IMR-90 (cell line): ENCODE data around the gene HEATR3. TPM values are rescaled to one million over a fixed set of nuclear protein-coding genes. Genes with fewer than 3 reads are reported as not detected.

ENCODE experiments used
- ATAC-seq: fragments of 200-7000 bp; cut with Tn5 transposase; 2 replicates; pipeline ENCODE4 v1.9.1; 2020; ENCODE audit warnings: low read depth, mild to moderate bottlenecking, moderate library complexity
- BruUV-seq: library from RNA; stranded (reverse); fragments of 400-500 nt; replicated peaks from 2 replicates; lab custom pipeline; 2021; lab: Mats Ljungman, UMichigan
- CTCF ChIA-PET: fragments of 300-600 bp; formaldehyde crosslinking; extraction: SDS; loops from one replicate; lab custom pipeline; 2021; ENCODE audit warnings: antibody characterized with exemption; lab: Yijun Ruan, JAX
- POLR2A ChIA-PET: fragments of 300-600 bp; sonication (Branson Sonifier 250); formaldehyde crosslinking; loops from one replicate; lab custom pipeline; 2022; ENCODE audit warnings: antibody characterized with exemption; ENCODE audit not compliant: unreplicated experiment; lab: Charles Lee
- DNase-seq: peaks from one replicate; pipeline ENCODE4 v3.0.0; 2013
- H2AFZ ChIP-seq: replicated peaks from 2 replicates; pipeline ENCODE3; 2013; ENCODE audit warnings: low read length, mild to moderate bottlenecking; ENCODE audit not compliant: poor library complexity
- H2AK5ac ChIP-seq: 2 replicates; pipeline ENCODE4 v1.6.1; 2013; ENCODE audit warnings: low read depth, low read length, inconsistent platforms
- H2AK9ac ChIP-seq: replicated peaks from 2 replicates; pipeline ENCODE3; 2013; ENCODE audit warnings: mild to moderate bottlenecking, low read depth, low read length, moderate library complexity; ENCODE audit not compliant: poor library complexity
- H2BK120ac ChIP-seq: 2 replicates; pipeline ENCODE4 v1.6.1; 2013; ENCODE audit warnings: low read depth, low read length, inconsistent platforms
- H2BK15ac ChIP-seq: 3 replicates; pipeline ENCODE4 v1.6.1; 2013; ENCODE audit warnings: low read depth, low read length, inconsistent platforms
- H2BK20ac ChIP-seq: 2 replicates; pipeline ENCODE4 v1.6.1; 2013; ENCODE audit warnings: low read depth, mild to moderate bottlenecking, inconsistent platforms, low read length, moderate library complexity
- H2BK5ac ChIP-seq: 2 replicates; pipeline ENCODE4 v1.6.1; 2013; ENCODE audit warnings: mild to moderate bottlenecking, low read depth, low read length, inconsistent platforms; ENCODE audit not compliant: poor library complexity, severe bottlenecking
- H3K14ac ChIP-seq: replicated peaks from 2 replicates; pipeline ENCODE4 v1.6.1; 2013; ENCODE audit warnings: low read depth, low read length, inconsistent platforms
- H3K18ac ChIP-seq: 2 replicates; pipeline ENCODE4 v1.6.1; 2013; ENCODE audit warnings: low read depth, low read length, control low read depth
- H3K23ac ChIP-seq: 2 replicates; pipeline ENCODE4 v1.6.1; 2013; ENCODE audit warnings: low read depth, low read length, inconsistent platforms
- H3K27ac ChIP-seq: 2 replicates; pipeline ENCODE4 v1.5.1; 2013; ENCODE audit warnings: mild to moderate bottlenecking, control low read depth, low read length; ENCODE audit not compliant: insufficient read depth
- H3K27me3 ChIP-seq: 2 replicates; pipeline ENCODE4 v1.6.1; 2013; ENCODE audit warnings: low read length; ENCODE audit not compliant: control insufficient read depth, insufficient read depth
- H3K36me3 ChIP-seq: 2 replicates; pipeline ENCODE4 v1.6.1; 2013; ENCODE audit warnings: low read length, mixed read lengths; ENCODE audit not compliant: control insufficient read depth, insufficient read depth
- H3K4ac ChIP-seq: 2 replicates; pipeline ENCODE4 v1.6.1; 2013; ENCODE audit warnings: low read depth, low read length, inconsistent platforms
- H3K4me1 ChIP-seq: 2 replicates; pipeline ENCODE4 v1.6.1; 2013; ENCODE audit warnings: low read length, mixed read lengths; ENCODE audit not compliant: control insufficient read depth, insufficient read depth
- H3K4me2 ChIP-seq: 2 replicates; pipeline ENCODE4 v1.6.1; 2013; ENCODE audit warnings: low read depth, mild to moderate bottlenecking, control low read depth, low read length, moderate library complexity
- H3K4me3 ChIP-seq: 2 replicates; pipeline ENCODE4 v1.5.1; 2013; ENCODE audit warnings: low read depth, mild to moderate bottlenecking, control low read depth, low read length, moderate library complexity; ENCODE audit not compliant: insufficient read depth
- H3K56ac ChIP-seq: 2 replicates; pipeline ENCODE4 v1.6.1; 2013; ENCODE audit warnings: low read length, inconsistent platforms; ENCODE audit not compliant: insufficient read depth; ENCODE audit errors: extremely low read depth
- H3K79me1 ChIP-seq, 2 experiments: 2 replicates each; pipeline ENCODE4 v1.6.1; 2013; ENCODE audit warnings: low read length in 2 of 2, inconsistent platforms in 1 of 2, low read depth in 1 of 2
- H3K9ac ChIP-seq: 2 replicates; pipeline ENCODE4 v1.6.1; 2013; ENCODE audit warnings: low read depth, low read length, control low read depth
- H3K9me1 ChIP-seq: 2 replicates; pipeline ENCODE4 v1.6.1; 2013; ENCODE audit warnings: low read length, inconsistent platforms; ENCODE audit not compliant: insufficient read depth
- H3K9me3 ChIP-seq: 2 replicates; pipeline ENCODE4 v1.6.1; 2013; ENCODE audit warnings: low read length; ENCODE audit not compliant: control insufficient read depth, insufficient read depth
- H4K20me1 ChIP-seq: 2 replicates; pipeline ENCODE4 v1.6.1; 2013; ENCODE audit warnings: low read length, inconsistent platforms; ENCODE audit not compliant: insufficient read depth
- H4K5ac ChIP-seq: 2 replicates; pipeline ENCODE4 v1.6.1; 2013; ENCODE audit warnings: mild to moderate bottlenecking, low read depth, low read length, control low read depth
- H4K8ac ChIP-seq, 2 experiments: 2 replicates each; pipeline ENCODE4 v1.6.1; 2013; ENCODE audit warnings: low read depth in 2 of 2, low read length in 2 of 2, control low read depth in 1 of 2, inconsistent platforms in 1 of 2
- H4K91ac ChIP-seq: 2 replicates; pipeline ENCODE4 v1.6.1; 2013; ENCODE audit warnings: low read depth, low read length, inconsistent platforms; ENCODE audit not compliant: insufficient read depth
- BHLHE40 ChIP-seq: fragments of 150-350 bp; IDR thresholded peaks from 2 replicates; pipeline ENCODE4 v1.6.1; 2016; ENCODE audit warnings: mild to moderate bottlenecking, low read depth, low read length
- CEBPB ChIP-seq: IDR thresholded peaks from 2 replicates; pipeline ENCODE4 v1.6.1; 2012; ENCODE audit warnings: low read depth, low read length, improper control_type of control experiment
- CHD1 ChIP-seq: IDR thresholded peaks from 2 replicates; pipeline ENCODE4 v1.6.1; 2012; ENCODE audit warnings: low read depth, low read length, improper control_type of control experiment
- CTCF ChIP-seq: conservative IDR thresholded peaks from 2 replicates; pipeline ENCODE4 v1.5.1; 2012; ENCODE audit warnings: mild to moderate bottlenecking, low read depth, low read length, improper control_type of control experiment
- ELK1 ChIP-seq: fragments of 150-350 bp; IDR thresholded peaks from 2 replicates; pipeline ENCODE4 v1.6.1; 2016; ENCODE audit warnings: low read depth, mild to moderate bottlenecking, low read length, moderate library complexity, borderline replicate concordance
- FOS ChIP-seq: fragments of 150-350 bp; IDR thresholded peaks from 2 replicates; pipeline ENCODE4 v1.6.1; 2016; ENCODE audit warnings: low read depth, low read length
- MAFK ChIP-seq: IDR thresholded peaks from 2 replicates; pipeline ENCODE4 v1.6.1; 2012; ENCODE audit warnings: low read depth, low read length, improper control_type of control experiment
- MAZ ChIP-seq: IDR thresholded peaks from 2 replicates; pipeline ENCODE4 v1.6.1; 2012; ENCODE audit warnings: low read depth, mild to moderate bottlenecking, low read length, improper control_type of control experiment, moderate library complexity, borderline replicate concordance
- MXI1 ChIP-seq: IDR thresholded peaks from 2 replicates; pipeline ENCODE4 v1.6.1; 2012; ENCODE audit warnings: low read depth, mild to moderate bottlenecking, low read length, moderate library complexity, borderline replicate concordance
- NFE2L2 ChIP-seq: fragments of 150-350 bp; IDR thresholded peaks from 2 replicates; pipeline ENCODE4 v1.6.1; 2016; ENCODE audit warnings: low read depth, mild to moderate bottlenecking, low read length
- POLR2A ChIP-seq: IDR thresholded peaks from 2 replicates; pipeline ENCODE4 v1.6.1; 2012; ENCODE audit warnings: mild to moderate bottlenecking, low read depth, low read length
- RAD21 ChIP-seq: IDR thresholded peaks from 2 replicates; pipeline ENCODE4 v1.6.1; 2012; ENCODE audit warnings: low read length, improper control_type of control experiment
- RCOR1 ChIP-seq: IDR thresholded peaks from 2 replicates; pipeline ENCODE4 v1.6.1; 2012; ENCODE audit warnings: mild to moderate bottlenecking, low read length, improper control_type of control experiment; ENCODE audit not compliant: insufficient replicate concordance
- RFX5 ChIP-seq: IDR thresholded peaks from 2 replicates; pipeline ENCODE4 v1.8.0; 2012; ENCODE audit warnings: low read depth, mild to moderate bottlenecking, low read length, moderate library complexity
- SMC3 ChIP-seq: fragments of 150-350 bp; IDR thresholded peaks from 2 replicates; pipeline ENCODE4 v1.6.1; 2016; ENCODE audit warnings: low read depth, mild to moderate bottlenecking, antibody characterized with exemption, low read length, moderate library complexity
- USF2 ChIP-seq: fragments of 150-350 bp; IDR thresholded peaks from 2 replicates; pipeline ENCODE4 v1.6.1; 2017; ENCODE audit warnings: mild to moderate bottlenecking, antibody characterized with exemption, low read length, low read depth
- WGBS, 2 experiments: methylation state at CpG; one replicate each; pipeline versions ENCODE4 v1.1.5 to v1.1.7; 2013; ENCODE audit warnings: missing lambda C conversion rate in 2 of 2; ENCODE audit not compliant: insufficient read length in 1 of 2; ENCODE audit errors: extremely low coverage in 2 of 2; 5-methylcytosine and 5-hydroxymethylcytosine counted together
- dilution Hi-C: fragments of 300-500 bp; cut with HindIII; formaldehyde crosslinking; loops from one replicate; pipeline ENCODE4 v1.14.3; 2018; ENCODE audit warnings: low sequenced_read_pairs; ENCODE audit not compliant: unreplicated experiment
- in situ Hi-C: fragments of 300-500 bp; cut with MboI; formaldehyde crosslinking; loops from 3 replicates; pipeline ENCODE4 v1.14.3; 2019; ENCODE audit warnings: low sequenced_read_pairs, inconsistent platforms, mixed read lengths
- intact Hi-C: fragments of 100-400 bp; cut with micrococcal nuclease; formaldehyde crosslinking; loops from 2 replicates; pipeline ENCODE4 v1.10.0; 2022
- polyA plus RNA-seq, 3 experiments: library from polyadenylated mRNA; depleted of rRNA; stranded (reverse); fragments of >200 nt; gene quantifications; 2 replicates each; pipeline ENCODE4 v1.2.3, GENCODE V29; 2012; ENCODE audit warnings: low replicate concordance in 1 of 3
- total RNA-seq: library from RNA; depleted of rRNA; stranded (reverse); fragments of >200 nt; gene quantifications from 2 replicates; pipeline ENCODE4 v1.2.3, GENCODE V29; 2012

Gene HEATR3
- total and polyA plus RNA-seq, 2 of the 4 experiments (the other 2 are of a cell fraction), result 9.4 to 21.1 TPM

- Histone ChIP-seq H4K5ac (no peak overlapping the region), H3K36me3 (peaks cover 31% of the 10 kb centered on the region), H2AK9ac (no peak overlapping the region), H2BK15ac (no peak overlapping the region), H3K4me2 (no peak overlapping the region), H3K27ac (no peak overlapping the region), H3K14ac (no peak overlapping the region), H4K20me1 (no peaks in the 10 kb centered on the region), H2AK5ac (no peak overlapping the region), H4K91ac (no peak overlapping the region), H3K79me1 (no peaks in the 10 kb centered on the region; a peak in 1 of 4 replicates), H3K27me3 (no peaks in the 10 kb centered on the region), H2BK20ac (no peak overlapping the region), H3K4me1 (no peaks in the 10 kb centered on the region; the same call in 1 of the 2 replicates), H3K23ac (no peak overlapping the region), H2AFZ (no peak overlapping the region), H3K4me3 (no peak overlapping the region), H3K9me1 (no peaks in the 10 kb centered on the region), H3K56ac (no peak overlapping the region), H2BK5ac (no peak overlapping the region), H2BK120ac (no peak overlapping the region), H3K9ac (no peak overlapping the region), H3K4ac (no peak overlapping the region), H3K9me3 (no peaks in the 10 kb centered on the region), H3K18ac (no peak overlapping the region), H4K8ac (no peak overlapping the region)
- dilution Hi-C loops (no loop called here), in situ Hi-C loops (no loop called here), intact Hi-C loops (no loop called here)
- ChIA-PET POLR2A (no interaction called here), CTCF (interaction anchor here (1.1 kb wide), 1 partner anchor 25 kb away, joined by 4 read pairs; no protein-coding TSS in a partner anchor)
- no TSS peak for BruUV-seq
- no CpG with 5 or more reads among the region's 5 CpGs for WGBS, 2 experiments
- no peak for DNase-seq
- TF ChIP-seq USF2 (no peak), MXI1 (no peak), MAFK (no peak), RCOR1 (no peak), CTCF (no peak), FOS (no peak), POLR2A (no peak), SMC3 (no peak), RAD21 (no peak), CEBPB (no peak), NFE2L2 (no peak), CHD1 (no peak), MAZ (no peak), ELK1 (no peak), RFX5 (no peak), BHLHE40 (no peak)
- no peak for ATAC-seq
These were observed 38.0 kb downstream of the HEATR3 start for GRCh38 chr16:50103764-50104163.
